GM12891 (cell line): ENCODE results near the gene EHMT1.

Experiments
- POLR2A ChIP-seq: IDR thresholded peaks from 2 replicates; pipeline ENCODE4 v1.6.1; 2011; ENCODE audit warnings: low read depth, low read length, control low read depth
- POLR2AphosphoS5 ChIP-seq: IDR thresholded peaks from 2 replicates; pipeline ENCODE4 v1.6.1; 2011; ENCODE audit warnings: low read depth, low read length, control low read depth
- TAF1 ChIP-seq: IDR thresholded peaks from 2 replicates; pipeline ENCODE4 v1.6.1; 2011; ENCODE audit warnings: low read depth, low read length, control low read depth

DNA sequence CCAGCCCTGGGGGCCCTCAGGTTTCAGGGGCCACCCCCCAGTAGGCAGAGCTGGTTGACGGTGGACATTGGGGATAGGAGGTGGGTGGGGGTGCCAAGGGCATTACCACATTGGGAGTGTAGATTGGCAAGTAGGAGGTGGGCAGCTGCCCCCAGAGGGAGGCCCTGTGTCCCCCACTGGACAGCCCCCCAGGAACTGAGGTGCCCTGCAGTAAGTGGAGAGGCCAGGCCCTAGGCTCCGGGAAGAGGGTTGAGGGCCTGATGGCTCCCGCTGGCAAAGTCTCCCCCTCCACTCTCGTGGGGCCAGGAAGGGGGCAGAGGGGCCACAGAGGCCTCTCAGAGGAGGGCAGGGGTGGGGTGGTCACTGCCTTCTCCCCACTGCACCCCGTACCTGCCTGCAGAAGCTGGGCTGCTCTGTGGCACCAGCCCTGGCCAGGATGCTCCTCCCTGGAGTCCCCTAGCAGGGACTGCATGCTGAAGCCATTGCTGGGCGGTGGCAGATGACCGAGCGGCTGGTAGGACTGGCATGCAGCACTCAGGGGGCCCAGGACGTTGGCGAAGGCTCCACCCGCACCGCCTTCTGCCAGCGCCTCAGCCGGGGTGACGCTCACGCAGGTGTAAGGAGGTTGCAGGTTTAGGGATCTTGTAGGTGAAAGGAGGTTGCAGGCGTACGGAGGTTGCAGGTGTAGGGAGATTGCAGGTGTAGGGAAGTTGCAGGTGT lies 169.1 kb downstream of the EHMT1 start:
- TF ChIP-seq TAF1: no peak
- TF ChIP-seq POLR2AphosphoS5: peak; percentile 26; the same call in 1 of the 2 replicates
- no peak for TF ChIP-seq POLR2A
